Putamen (tissue), 1 donor: ENCODE measurements around the gene TNFSF18.
"Not testable (repeated sequence)": the region's sequence is repeated elsewhere in the genome, so short reads cannot be mapped to it uniquely, and the experiment has no call there.

Experiments
- DNase-seq: peaks from one replicate; pipeline ENCODE4 v3.0.0-alpha.2; 2016; ENCODE audit warnings: low spot score

TNFSF18 gene

GRCh38 chr1:173050865-173051264 is at the start of gene TNFSF18:
TSS of gene TNFSF18 (minus strand) at chr1:173050941. CDS start at chr1:173050896, 45 bp downstream.
- DNase-seq: no peak

GRCh38 chr1:173099166-173099565 is 48.4 kb upstream of the TNFSF18 start:
- no peak for DNase-seq

GRCh38 chr1:173098117-173098516 is 47.4 kb upstream of the TNFSF18 start:
- DNase-seq: no peak

- no peak for DNase-seq
These were observed 46.3 kb upstream of the TNFSF18 start for GRCh38 chr1:173097001-173097400.

- DNase-seq: no peak
These were observed 44.9 kb upstream of the TNFSF18 start for GRCh38 chr1:173095632-173096031.

GRCh38 chr1:173094541-173094940 is 43.8 kb upstream of the TNFSF18 start:
- no peak for DNase-seq

GRCh38 chr1:173093691-173094445 is 43.1 kb upstream of the TNFSF18 start:
- no peak for DNase-seq

- no peak for DNase-seq
These were observed 33.6 kb upstream of the TNFSF18 start for GRCh38 chr1:173084292-173084691.

- no peak for DNase-seq
These were observed 32.2 kb upstream of the TNFSF18 start for GRCh38 chr1:173082913-173083312.

GRCh38 chr1:173074217-173074616 is 23.5 kb upstream of the TNFSF18 start:
- DNase-seq: not testable (repeated sequence)

- no peak for DNase-seq
These were observed 13.3 kb upstream of the TNFSF18 start for GRCh38 chr1:173064011-173064410.

- DNase-seq: no peak
These were observed 12.4 kb upstream of the TNFSF18 start for GRCh38 chr1:173063171-173063570.

- DNase-seq: no peak
These were observed 11.6 kb upstream of the TNFSF18 start for GRCh38 chr1:173062150-173062938.

- DNase-seq: no peak
These were observed 7.8 kb upstream of the TNFSF18 start for GRCh38 chr1:173058556-173058955.

GRCh38 chr1:173057984-173058383 is 7.2 kb upstream of the TNFSF18 start:
- no peak for DNase-seq

GRCh38 chr1:173056365-173056764 is 5.6 kb upstream of the TNFSF18 start:
- no peak for DNase-seq

GRCh38 chr1:173052681-173053196 is 2.0 kb upstream of the TNFSF18 start:
- DNase-seq: no peak

- no peak for DNase-seq
These were observed 1.5 kb downstream of the TNFSF18 start for GRCh38 chr1:173049322-173049633.

GRCh38 chr1:173048621-173049321 is 2.0 kb downstream of the TNFSF18 start:
- no peak for DNase-seq

- DNase-seq: no peak
These were observed 6.1 kb downstream of the TNFSF18 start for GRCh38 chr1:173044656-173045055.

GRCh38 chr1:173043253-173043652 is 7.5 kb downstream of the TNFSF18 start:
- no peak for DNase-seq

GRCh38 chr1:173042806-173043205 is 7.9 kb downstream of the TNFSF18 start:
- no peak for DNase-seq

- DNase-seq: no peak
These were observed 11.1 kb downstream of the TNFSF18 start for GRCh38 chr1:173039626-173040025.
